ENCODE data around the gene WWC2. TPM values are rescaled to one million over a fixed set of nuclear protein-coding genes. Genes with fewer than 3 reads are reported as not detected.

Gene WWC2
- total RNA-seq, 1 donor from 2014 or later, result 0.32 TPM

DNA sequence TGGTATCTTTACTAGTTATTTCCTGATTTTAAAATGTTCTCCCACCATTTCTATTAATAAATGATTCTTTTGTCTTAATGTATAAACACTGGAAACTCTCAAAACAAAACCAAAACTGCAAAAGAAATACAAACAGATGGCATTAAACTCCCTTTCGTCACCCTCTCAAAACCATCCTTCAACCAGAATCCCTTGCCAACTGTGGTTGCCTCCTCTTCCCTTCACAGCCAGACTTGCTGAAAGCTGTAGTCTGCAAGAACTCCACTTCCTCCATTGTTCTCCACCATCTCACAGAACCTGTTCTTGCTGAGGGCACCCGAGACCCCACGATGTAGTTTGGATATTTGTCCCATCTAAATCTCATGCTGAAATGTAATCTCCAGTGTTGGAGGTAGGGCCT, 96.5 kb downstream of the WWC2 start:
- intact Hi-C loops (cut with micrococcal nuclease), result no loop called here

DNA sequence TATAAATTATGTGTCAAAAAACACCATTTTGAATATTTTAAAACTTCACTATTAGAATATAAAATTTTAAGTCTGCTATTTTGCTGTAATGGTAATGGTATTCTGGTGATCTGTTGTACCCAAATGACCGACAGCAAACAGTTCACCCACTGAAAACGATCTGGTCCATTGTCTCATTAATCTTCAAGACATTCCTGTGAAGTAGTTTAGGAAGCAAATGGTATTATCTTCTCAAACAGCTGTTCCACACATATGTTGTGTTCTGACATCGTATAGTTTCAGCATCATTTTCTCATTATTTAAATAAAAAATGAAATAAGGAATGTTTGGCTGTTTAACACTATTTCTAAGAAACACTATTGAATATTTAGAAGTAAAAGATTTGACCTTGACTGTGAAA, 98.1 kb downstream of the WWC2 start:
- intact Hi-C loops (cut with micrococcal nuclease), result no loop called here

DNA sequence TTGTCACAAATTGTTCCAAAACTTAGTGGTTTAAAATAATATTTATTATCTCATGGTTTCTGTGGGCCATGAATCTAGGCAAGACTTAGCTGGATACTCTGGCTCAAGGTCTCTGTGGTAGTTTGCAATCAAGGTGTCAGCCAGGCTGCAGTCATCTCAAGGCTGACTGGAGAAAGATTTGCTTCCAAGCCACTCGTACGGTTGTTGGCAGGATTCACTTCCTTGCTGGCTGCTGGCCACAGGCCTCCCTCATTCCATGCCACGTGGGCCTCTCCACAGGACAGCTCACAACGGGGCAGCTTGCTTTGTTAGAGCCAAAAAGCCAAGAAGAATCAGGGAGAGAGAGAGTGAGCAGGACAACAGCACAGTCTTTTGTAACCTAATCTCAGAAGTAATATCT, 101.4 kb downstream of the WWC2 start:
- intact Hi-C loops (cut with micrococcal nuclease), result no loop called here

DNA sequence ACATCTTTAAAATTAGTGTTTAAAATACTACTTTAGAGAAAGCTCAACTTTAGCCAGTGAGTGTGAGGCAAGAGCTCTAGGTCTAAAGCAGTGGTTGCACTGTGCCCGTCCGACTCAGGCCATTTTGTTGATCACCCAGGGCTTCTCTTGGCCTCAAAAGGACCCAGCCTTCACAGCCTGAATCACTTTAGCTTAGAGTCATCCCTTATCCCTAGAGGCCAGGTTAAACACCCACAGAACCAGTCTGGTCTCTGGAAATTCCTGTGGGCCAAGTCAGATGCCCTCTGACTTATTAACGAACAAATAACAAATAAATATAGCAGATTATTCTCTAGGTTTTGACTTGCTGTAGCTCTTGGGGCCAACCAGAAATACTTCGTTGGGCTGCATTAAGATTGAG, 102.3 kb downstream of the WWC2 start:
- intact Hi-C loops (cut with micrococcal nuclease), result no loop called here

DNA sequence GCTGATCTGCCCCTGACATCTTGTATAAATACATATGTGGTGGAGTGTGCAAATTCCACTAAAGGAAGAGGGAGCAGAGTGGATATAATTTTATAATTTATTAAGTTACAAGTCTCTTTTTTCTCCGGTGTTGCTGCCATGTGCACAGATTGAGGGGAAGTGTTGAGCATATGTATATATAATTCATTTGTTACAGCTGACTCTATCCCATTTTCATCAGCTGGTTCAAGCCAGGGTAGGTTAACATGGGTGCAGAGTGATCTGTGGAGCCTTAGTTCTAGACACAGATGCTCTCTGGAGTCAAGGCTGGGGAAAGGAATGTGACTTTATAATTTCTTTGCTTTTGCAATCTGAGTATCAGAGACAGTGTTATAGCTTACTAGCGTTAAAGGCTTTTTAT, 103.5 kb downstream of the WWC2 start:
- intact Hi-C loops (cut with micrococcal nuclease), result no loop called here

DNA sequence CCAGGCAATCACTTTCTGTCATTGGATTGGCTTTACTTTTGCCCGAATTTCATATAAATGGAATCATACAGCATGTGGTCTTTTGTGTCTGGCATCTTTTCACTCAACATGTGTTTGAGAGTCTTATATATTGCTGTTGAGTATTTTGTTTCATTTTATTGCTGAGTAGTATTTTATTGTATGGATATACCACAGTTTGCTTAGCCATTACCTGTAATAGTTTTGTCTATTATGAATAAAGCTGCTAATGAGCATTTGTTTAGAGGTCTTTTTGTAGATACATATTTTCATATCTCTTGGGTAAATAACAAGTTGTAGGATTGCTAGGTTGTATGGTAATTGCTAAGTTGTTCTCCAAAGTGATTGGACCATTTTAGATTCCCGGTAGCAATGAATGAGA, 105.7 kb downstream of the WWC2 start:
- intact Hi-C loops (cut with micrococcal nuclease), result no loop called here

DNA sequence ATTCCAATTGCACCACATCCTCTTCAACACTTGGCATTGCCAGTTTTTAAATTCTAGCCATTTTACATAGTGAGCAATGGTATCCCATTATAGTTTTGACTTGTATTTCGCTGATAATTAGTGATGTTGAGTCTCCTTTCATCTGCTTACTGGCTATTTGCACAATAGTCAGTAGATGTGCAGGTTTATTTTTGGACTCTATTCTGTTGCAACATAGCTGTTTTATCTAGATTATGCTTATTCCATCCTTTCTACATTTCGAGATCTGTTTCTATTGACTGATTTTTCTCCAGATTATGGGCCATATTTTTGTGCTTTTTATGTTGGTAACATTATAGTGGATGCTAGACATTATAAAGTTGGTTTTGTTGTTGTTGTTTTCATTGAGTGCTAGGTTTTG, 106.1 kb downstream of the WWC2 start:
- intact Hi-C loops (cut with micrococcal nuclease), result no loop called here

DNA sequence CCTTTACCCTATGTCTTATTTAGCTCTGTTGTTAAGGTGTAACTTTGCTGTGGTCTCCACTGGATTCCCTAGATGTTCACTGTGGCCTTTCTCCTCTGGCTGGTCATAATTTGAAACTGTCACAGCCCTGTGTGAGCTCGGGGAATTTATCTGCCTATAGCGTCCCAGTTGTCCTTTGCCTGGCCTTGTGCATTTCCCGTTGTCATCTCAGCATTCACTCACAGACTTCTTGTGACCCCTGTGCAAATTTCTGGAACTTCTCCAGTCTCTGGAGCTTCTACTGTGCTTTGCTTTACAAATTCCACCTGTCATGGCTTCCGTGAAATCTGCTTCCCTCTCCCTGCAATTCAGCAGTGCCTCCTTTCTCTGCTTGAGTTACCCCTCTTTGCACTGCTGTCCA, 106.7 kb downstream of the WWC2 start:
- intact Hi-C loops (cut with micrococcal nuclease), result no loop called here

DNA sequence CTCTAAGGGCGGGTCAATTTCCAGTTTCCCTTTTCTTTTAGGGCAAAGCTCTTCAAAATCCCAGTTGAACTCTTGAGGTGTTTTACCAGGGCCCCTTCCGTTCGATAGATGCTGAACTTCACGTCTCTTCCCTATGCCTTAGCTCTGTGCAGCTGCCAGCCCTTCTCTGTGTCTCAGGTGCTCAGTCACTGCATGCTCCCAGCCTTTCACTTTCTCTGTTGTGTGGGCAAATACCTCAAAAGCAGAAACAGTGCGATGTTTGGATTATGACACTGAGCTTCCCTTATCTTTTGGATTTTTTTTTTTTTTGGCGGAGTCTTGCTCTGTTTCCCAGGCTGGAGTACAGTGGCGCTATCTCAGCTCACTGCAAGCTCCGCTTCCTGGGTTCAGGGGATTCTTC, 112.5 kb downstream of the WWC2 start:
- intact Hi-C loops (cut with micrococcal nuclease), result no loop called here

DNA sequence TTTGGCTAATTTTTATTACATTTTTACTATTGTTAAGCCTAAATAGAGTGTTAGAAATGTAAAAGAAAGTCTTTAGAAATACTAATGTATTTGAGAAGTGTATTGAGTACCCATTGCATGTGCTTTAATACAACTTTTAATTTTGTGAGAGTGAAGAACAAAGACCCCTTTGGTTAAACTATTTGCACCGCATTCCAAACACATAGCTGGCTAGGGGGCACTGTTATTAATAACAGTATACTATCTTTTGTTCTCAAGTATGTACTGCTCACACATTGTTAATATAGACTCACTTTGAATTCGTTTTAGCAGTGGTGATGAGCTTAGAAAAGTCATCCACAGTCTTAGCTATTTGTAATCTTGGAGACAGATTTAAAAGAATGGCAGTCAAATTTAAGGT, 114.9 kb downstream of the WWC2 start:
- intact Hi-C loops (cut with micrococcal nuclease), result no loop called here

DNA sequence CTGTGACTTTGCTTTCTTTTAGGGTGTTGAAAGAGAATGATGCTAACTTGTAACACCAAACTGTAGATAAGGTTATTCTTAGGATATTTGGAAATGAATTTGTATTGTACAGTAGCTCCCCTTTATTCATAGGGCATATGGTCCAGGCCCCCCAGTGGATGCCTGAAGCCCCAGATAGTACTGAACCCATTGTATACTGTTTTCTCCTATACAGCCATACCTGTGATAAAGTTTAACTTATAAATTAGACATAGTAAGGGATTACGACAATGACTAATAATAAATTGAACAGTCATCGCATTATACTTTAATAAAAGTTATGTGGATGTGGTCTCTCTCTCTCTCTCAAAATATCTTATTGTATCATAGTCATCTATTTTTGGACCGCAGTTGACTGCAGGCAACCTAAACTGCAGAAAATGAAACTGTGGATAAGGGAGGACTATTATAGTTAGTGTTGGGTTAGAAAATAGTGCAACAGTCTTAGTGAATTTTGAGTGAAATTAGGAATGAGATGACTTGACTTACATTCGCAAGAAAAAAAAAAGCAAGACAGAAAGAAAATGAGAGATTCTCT, 115.9 kb downstream of the WWC2 start:
- intact Hi-C loops (cut with micrococcal nuclease), result no loop called here

DNA sequence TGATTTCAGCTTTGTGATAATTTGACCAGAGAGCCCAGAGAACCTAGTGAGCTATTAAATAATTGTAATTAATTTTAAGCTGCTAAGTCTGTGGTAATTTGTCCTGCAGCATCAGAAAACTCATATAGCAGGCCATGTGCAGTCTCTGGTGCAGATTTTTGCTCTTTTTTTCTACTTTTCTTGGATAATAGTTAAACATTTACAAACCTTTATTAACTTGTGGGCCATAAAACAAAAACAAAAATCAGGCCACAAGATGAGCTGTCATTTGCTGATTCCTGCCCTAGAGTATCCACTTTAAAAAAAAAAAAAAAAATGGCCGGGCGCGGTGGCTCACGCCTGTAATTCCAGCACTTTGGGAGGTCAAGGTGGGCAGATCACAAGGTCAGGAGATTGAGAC, 121.2 kb downstream of the WWC2 start:
- intact Hi-C loops (cut with micrococcal nuclease), result no loop called here

DNA sequence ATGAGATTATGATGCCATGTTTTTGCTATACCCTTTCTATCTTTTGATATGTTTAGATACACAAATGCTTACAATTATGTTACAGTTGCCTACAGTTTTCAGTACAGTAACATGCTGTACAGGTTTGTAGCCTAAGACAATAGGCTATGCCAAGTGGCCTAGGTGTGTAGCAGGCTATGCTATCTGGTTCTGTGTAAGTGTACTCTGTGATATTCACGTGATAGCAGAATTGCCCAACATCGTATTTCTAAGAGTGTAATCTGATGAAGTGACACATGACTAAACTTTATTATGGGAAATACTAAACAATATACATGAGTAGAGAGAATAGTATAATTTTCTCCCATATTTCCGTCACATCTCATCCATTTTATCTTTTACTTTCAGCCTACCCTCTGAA, 124.0 kb downstream of the WWC2 start:
- intact Hi-C loops (cut with micrococcal nuclease), result no loop called here

DNA sequence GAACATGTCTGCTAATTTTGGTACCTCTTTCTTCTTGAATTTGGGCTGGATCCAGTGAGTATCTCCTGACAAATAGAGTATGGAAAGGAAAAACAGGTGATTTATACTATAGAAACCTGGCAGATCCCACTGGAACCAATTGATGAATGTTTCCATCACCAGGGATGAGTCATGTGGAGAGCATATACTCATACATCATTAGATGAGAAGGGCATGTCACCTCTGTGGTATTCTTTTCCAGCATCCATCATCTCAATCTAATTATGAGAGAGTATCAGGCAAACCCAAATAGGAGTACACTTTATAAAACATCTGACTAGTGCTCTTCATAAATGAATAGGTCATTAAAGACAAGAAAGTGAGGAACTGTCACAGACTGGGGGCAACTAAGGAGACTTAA, 130.3 kb downstream of the WWC2 start:
- intact Hi-C loops (cut with micrococcal nuclease), result no loop called here

DNA sequence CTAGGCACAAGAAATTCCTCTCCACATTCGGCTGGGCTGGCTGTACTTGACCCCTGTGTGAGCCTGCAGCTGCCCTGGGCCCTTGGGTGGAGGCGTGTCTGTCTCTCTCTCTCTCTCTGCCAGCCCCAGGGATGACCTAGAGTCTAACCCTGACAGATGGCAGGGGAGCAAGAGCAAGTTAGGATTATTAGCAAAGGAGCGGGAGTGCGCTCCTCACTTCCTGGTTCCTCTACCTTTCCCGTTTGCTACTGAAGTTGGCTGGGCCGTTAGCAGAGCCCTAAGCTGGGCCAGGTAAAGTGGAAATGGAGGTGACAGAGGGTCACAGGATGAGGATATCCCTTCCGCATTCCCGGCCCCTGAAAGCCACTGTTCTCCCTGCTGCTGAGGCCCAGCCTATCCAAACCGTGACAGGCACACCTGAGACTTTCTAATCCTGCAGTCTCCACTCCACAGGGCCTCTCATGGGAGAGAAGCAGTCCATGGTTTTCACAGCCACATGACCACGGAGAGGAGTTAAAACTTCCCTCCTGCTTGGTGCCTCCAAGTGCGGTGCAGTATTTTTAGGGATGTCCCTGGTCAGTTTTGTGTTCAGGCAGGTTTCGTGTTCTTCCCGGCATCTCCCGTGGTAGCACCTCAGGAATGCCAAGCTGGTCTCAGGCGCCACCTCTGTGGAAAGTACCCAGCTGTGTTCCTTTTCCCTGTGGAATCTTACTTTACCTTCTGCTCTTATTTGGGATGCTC, 141.7 kb downstream of the WWC2 start:
- intact Hi-C loops (cut with micrococcal nuclease), result no loop called here

DNA sequence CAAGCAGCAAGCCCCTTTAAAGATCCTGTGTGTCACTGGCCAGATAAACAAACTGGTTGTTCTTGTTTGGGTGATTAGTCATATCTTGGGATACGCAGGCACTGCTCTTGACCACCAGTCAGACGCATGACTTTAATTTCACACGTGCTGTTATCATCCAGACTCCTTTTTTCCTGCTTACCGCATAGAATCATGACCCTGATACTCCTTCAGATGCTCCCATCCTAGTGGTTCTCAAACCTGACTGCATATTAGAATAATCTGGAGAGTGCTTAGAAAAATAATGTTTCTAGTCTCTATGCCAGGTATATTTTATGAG, 142.2 kb downstream of the WWC2 start:
- intact Hi-C loops (cut with micrococcal nuclease), result no loop called here

DNA sequence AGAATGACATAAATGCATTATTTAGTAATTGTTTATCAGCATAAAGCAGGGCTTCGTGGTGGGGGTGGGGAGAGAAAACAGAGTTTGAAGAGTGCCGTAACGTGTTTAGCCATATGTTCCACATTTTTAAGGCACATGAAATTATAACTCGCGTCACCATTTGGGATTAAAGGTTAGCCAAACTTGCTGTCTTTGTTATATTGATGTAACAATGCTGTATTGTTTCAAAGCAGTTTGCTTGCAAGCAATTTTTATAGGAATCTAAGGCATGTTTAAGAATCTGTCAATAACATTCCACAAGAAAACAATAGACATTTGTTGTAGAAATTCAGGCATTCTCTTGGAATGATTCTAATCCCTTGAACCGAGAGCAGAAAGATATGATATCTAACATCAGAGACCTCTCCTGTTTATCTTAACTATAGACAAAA, 142.7 kb downstream of the WWC2 start:
- intact Hi-C loops (cut with micrococcal nuclease), result no loop called here

DNA sequence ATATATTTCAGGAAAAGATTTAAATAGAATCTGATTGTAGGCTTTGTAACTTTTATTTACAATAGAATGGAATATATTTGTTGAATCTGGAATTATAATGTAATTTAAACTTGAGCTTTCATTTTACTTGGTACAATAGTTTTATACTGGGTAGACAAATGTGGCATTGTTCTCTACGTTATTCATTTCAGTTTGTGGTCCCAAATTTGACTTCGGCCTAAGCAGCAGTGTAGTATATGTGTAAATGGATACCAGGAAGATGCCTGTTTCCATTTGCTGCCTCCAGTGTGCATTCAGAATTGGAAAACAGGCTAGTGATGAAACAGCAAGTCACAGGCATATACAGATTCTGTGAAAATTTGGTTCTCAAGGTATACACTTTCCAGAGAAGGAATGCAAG, 143.2 kb downstream of the WWC2 start:
- intact Hi-C loops (cut with micrococcal nuclease), result no loop called here

DNA sequence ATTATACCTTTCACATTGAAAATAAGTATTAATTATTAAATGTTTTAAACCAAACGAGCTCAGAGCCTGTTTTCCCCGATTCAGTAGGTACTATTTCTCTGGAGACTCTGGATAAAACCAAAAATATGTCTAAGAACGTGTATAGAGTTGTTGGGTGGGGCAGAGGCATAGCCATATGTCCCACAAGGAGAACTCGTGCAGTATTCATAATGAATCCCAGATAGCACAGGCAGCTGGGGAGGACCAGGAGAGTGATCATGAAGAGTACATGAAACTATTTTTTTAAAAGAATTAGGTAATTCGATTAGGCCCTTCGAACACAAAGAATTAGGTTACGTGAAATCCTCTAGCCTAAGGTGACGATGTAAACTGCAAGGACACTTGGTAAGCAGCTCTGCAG, 145.0 kb downstream of the WWC2 start:
- intact Hi-C loops (cut with micrococcal nuclease), result no loop called here

DNA sequence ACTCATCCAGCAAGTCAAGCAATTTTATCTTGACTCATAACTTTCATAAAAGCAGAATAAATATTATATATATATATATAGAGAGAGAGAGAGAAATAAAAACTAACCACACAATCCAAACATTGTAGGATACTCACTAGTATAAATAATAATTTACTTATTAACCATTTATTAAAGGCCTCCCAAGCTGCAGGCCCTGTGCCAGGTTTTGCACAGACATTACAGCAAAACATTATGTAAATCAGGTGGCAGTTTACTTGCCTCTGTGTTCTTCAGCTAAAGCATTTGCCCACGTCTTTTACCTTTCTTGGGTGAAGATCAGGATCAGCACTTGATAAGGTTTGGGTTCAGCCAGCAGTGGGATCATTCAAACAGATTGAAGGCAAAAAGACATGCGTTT, 145.4 kb downstream of the WWC2 start:
- intact Hi-C loops (cut with micrococcal nuclease), result no loop called here

DNA sequence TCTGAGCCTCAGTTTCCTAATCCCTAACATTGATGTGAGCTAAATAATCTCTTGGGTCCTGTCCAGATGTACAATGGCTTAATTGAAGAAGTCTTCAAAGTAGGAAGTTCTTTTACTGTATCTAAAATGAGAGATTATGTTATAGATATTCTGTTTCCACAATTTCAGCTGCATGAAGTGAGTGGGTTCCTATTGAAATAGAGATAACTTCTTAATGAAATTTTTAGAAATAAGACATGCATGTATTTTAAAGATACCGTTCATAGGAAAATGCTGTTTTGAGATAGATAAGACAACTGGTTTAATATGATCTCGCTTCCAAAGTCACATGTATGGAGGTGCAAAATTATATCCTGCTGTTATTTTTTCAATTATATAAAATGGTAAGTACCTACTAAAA, 149.1 kb downstream of the WWC2 start:
- intact Hi-C loops (cut with micrococcal nuclease), result no loop called here

DNA sequence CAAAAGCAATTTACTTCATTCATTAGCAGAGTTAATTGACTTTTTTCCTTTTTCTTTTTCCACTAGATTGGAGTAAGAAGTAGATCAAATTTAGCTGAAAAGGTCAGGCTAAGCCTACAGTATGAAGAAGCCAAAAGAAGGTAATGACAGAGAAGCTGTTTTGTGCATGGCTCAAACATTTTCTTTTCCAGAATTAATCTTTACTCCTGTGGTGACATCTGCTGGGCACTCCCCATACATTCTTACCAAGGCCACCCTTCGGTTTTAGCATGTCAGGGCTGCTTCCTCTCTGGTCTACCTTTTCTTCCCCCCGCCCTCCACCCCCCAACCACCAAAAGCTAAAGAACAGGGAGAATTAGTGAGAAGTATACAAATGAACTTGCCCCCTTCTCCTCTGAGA, 150.8 kb downstream of the WWC2 start:
- intact Hi-C loops (cut with micrococcal nuclease), result loop anchor here (1.0 kb wide), 1 partner anchor 177 kb away; no protein-coding TSS in a partner anchor

DNA sequence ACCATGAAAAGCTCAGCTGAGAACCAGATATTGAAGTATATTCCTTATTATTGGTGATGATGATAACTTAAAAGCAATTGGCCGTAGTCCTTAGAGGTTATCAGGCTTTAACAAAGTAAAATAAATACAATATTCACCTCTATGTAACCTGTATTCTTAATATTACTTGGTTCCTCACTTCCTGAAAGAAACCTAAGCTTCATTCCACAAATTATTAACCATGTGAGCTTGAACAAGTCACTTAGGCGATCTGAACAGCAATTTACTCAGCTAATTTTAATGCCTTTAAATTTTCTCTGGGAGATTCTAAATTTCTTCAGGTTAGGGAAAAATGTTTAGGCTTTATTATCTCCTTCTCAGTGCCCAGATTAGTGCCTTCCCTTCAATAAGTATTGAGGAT, 151.8 kb downstream of the WWC2 start:
- intact Hi-C loops (cut with micrococcal nuclease), result loop anchor here (1.0 kb wide), 1 partner anchor 178 kb away; no protein-coding TSS in a partner anchor

DNA sequence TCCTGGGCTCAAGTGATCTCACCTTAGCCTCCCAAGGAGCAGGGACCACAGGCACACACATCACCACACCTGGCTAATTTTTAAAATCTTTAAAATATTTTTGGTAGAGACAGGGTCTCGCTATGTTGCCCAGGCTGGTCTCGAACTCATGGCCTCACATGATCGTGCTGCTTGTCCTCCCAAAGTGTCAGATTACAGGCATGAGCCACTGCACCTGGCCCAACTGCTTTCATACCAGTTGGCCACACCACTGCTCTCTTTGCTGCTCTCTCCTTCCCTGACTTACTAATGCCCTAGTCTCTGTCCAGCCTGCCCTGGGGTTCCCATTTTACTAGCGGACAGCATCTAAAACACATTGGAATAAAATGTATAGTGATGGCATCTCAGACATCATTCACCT, 153.9 kb downstream of the WWC2 start:
- intact Hi-C loops (cut with micrococcal nuclease), result no loop called here
